Endothelial cell of umbilical vein (primary cell): ENCODE measurements around the gene CCDC30. TPM values are rescaled to one million over a fixed set of nuclear protein-coding genes. Genes with fewer than 3 reads are reported as not detected.
A peak's percentile ranks its signal among the peaks of the same experiment; 100 is the strongest.

Experiments
- BruUV-seq: library from RNA; stranded (reverse); fragments of 400-500 nt; replicated peaks from 2 replicates; lab custom pipeline; 2021; lab: Mats Ljungman, UMichigan
- CTCF ChIA-PET: fragments of 300-600, 350-600 bp; sonication (Branson Sonifier 250); formaldehyde crosslinking; loops from one replicate; lab custom pipeline; 2021; ENCODE audit warnings: antibody characterized with exemption, inconsistent platforms; lab: Charles Lee
- POLR2A ChIA-PET: fragments of 300-600, 350-600 bp; sonication (Branson Sonifier 250); formaldehyde crosslinking; loops from one replicate; lab custom pipeline; 2021; ENCODE audit warnings: antibody characterized with exemption, inconsistent platforms; lab: Charles Lee
- DNase-seq: peaks from one replicate; pipeline ENCODE4 v3.0.0-alpha.2; 2011; ENCODE audit warnings: low read depth, low spot score
- FAIRE-seq: peaks from 2 replicates; lab custom pipeline; 2011; peaks lifted over from hg19 to GRCh38; lab: Jason Lieb, UNC
- H2AFZ ChIP-seq: 2 replicates; pipeline ENCODE4 v1.6.0; 2012; ENCODE audit warnings: low read depth, low read length, control low read depth, inconsistent platforms
- H3K27ac ChIP-seq: 2 replicates; pipeline ENCODE4 v1.5.1; 2011; ENCODE audit warnings: low read depth, mild to moderate bottlenecking, control low read depth, low read length, moderate library complexity; ENCODE audit not compliant: insufficient read depth
- H3K27me3 ChIP-seq, 2 experiments: 2 replicates each; pipeline versions ENCODE4 v1.6.0 to v1.6.1; 2011; ENCODE audit warnings: low read length in 2 of 2, mixed read lengths in 1 of 2; ENCODE audit not compliant: control insufficient read depth in 2 of 2, insufficient read depth in 2 of 2
- H3K36me3 ChIP-seq, 2 experiments: 2 replicates in 1 of 2; 3 replicates in 1 of 2; pipeline ENCODE4 v1.5.1; 2011; ENCODE audit warnings: low read length in 2 of 2, mild to moderate bottlenecking in 1 of 2, moderate library complexity in 1 of 2; ENCODE audit not compliant: control insufficient read depth in 2 of 2, insufficient read depth in 2 of 2; ENCODE audit errors: extremely low read depth in 1 of 2
- H3K4me1 ChIP-seq: 3 replicates; pipeline ENCODE4 v1.5.1; 2011; ENCODE audit warnings: mild to moderate bottlenecking, low read length; ENCODE audit not compliant: control insufficient read depth, insufficient read depth; ENCODE audit errors: extremely low read depth
- H3K4me2 ChIP-seq: 2 replicates; pipeline ENCODE4 v1.6.1; 2011; ENCODE audit warnings: low read length, control low read depth, mixed read lengths; ENCODE audit not compliant: insufficient read depth
- H3K4me3 ChIP-seq, 3 experiments: fragments of 200-600 bp in 1 of 3; sonication (generic), shearing (Covaris generic) in 1 of 3; replicated peaks in 1 of 3; 2 replicates each; pipeline ENCODE4 v1.5.1; 2011 to 2016; ENCODE audit warnings: control low read depth in 3 of 3, low read length in 3 of 3, mild to moderate bottlenecking in 2 of 3, inconsistent platforms in 1 of 3, low read depth in 1 of 3, moderate library complexity in 1 of 3; ENCODE audit not compliant: insufficient read depth in 1 of 3
- H3K79me2 ChIP-seq: 2 replicates; pipeline ENCODE4 v1.6.0; 2012; ENCODE audit warnings: low read length, inconsistent platforms; ENCODE audit not compliant: control insufficient read depth, insufficient read depth
- H3K9ac ChIP-seq: replicated peaks from 2 replicates; pipeline ENCODE3; 2011; ENCODE audit warnings: low read length, control low read depth; ENCODE audit not compliant: insufficient read depth; ENCODE audit errors: extremely low read depth
- H3K9me1 ChIP-seq: replicated peaks from 3 replicates; pipeline ENCODE4 v1.6.0; 2011; ENCODE audit warnings: mild to moderate bottlenecking, low read length; ENCODE audit not compliant: control insufficient read depth, insufficient read depth; ENCODE audit errors: extremely low read depth
- H3K9me3 ChIP-seq: replicated peaks from 2 replicates; pipeline ENCODE4 v1.5.1; 2012; ENCODE audit warnings: low read length, inconsistent platforms; ENCODE audit not compliant: control insufficient read depth, insufficient read depth
- H4K20me1 ChIP-seq: replicated peaks from 2 replicates; pipeline ENCODE3; 2011; ENCODE audit warnings: mild to moderate bottlenecking, low read length; ENCODE audit not compliant: control insufficient read depth, insufficient read depth; ENCODE audit errors: extremely low read depth
- CTCF ChIP-seq, 2 donors: IDR thresholded peaks; 1 replicate in 1 of 2; 2 replicates in 1 of 2; pipeline ENCODE4 v1.5.1; 2011; ENCODE audit warnings: low read length in 2 of 2, mild to moderate bottlenecking in 2 of 2, moderate library complexity in 2 of 2, control low read depth in 1 of 2, inconsistent platforms in 1 of 2, low read depth in 1 of 2; ENCODE audit not compliant: insufficient read depth in 1 of 2; ENCODE audit errors: extremely low read depth in 1 of 2
- EZH2 ChIP-seq: IDR thresholded peaks from 2 replicates; pipeline ENCODE4 v1.6.1; 2012; ENCODE audit warnings: borderline replicate concordance, low read depth, mild to moderate bottlenecking, moderate library complexity, low read length, inconsistent platforms; ENCODE audit not compliant: severe bottlenecking
- FOS ChIP-seq: IDR thresholded peaks from 2 replicates; pipeline ENCODE4 v1.6.1; 2011; ENCODE audit warnings: mild to moderate bottlenecking, low read length, moderate library complexity, borderline replicate concordance; ENCODE audit not compliant: insufficient read depth
- GATA2 ChIP-seq: IDR thresholded peaks from 2 replicates; pipeline ENCODE4 v1.7.0; 2011; ENCODE audit warnings: low read depth, mild to moderate bottlenecking, moderate library complexity, mixed read lengths, low read length; ENCODE audit not compliant: insufficient read length, insufficient read depth
- JUN ChIP-seq: IDR thresholded peaks from 2 replicates; pipeline ENCODE4 v1.6.1; 2011; ENCODE audit warnings: borderline replicate concordance, low read depth; ENCODE audit not compliant: insufficient read length, insufficient read depth
- MAX ChIP-seq: IDR thresholded peaks from 2 replicates; pipeline ENCODE4 v1.6.1; 2011; ENCODE audit not compliant: insufficient read depth, insufficient read length
- MYC ChIP-seq: IDR thresholded peaks from one replicate; pipeline ENCODE4 v1.6.1; 2011; ENCODE audit warnings: mild to moderate bottlenecking, low read depth, low read length
- POLR2A ChIP-seq: IDR thresholded peaks from 2 replicates; pipeline ENCODE4 v1.6.1; 2012; ENCODE audit warnings: low read depth, mild to moderate bottlenecking, control low read depth, low read length
- POLR2AphosphoS5 ChIP-seq: IDR thresholded peaks from 2 replicates; pipeline ENCODE4 v1.6.1; 2012; ENCODE audit warnings: low read depth, mild to moderate bottlenecking, control low read depth, low read length, moderate library complexity; ENCODE audit not compliant: insufficient read depth
- dilution Hi-C: fragments of 300-500 bp; cut with MboI; formaldehyde crosslinking; loops from one replicate; pipeline ENCODE4 v1.15.0; 2019; ENCODE audit warnings: low sequenced_read_pairs; ENCODE audit not compliant: extremely low pct_ligation_motif_present
- intact Hi-C: fragments of 100-400 bp; cut with micrococcal nuclease; formaldehyde crosslinking; loops from one replicate; pipeline ENCODE4 v1.10.0; 2022
- polyA plus RNA-seq, 4 experiments: library from polyadenylated mRNA; depleted of rRNA in 3 of 4; stranded (reverse) in 3 of 4; unstranded in 1 of 4; fragments of >200 nt; gene quantifications; 2 replicates each; pipeline versions ENCODE4 v1.2.1 to v1.2.3, GENCODE V29; 2011 to 2012; ENCODE audit warnings: missing spikeins in 1 of 4
- total RNA-seq: library from RNA; stranded (reverse); gene quantifications from 2 replicates; pipeline ENCODE4 v1.2.3, GENCODE V29; 2021

CCDC30 gene
- total and polyA plus RNA-seq, 2 donors (not counting 3 experiments of a cell fraction or from before 2014, with no cell fraction given), result 0.19 to 2.9 TPM

GRCh38 chr1:42686418-42686817 lies 223.3 kb downstream of the CCDC30 start:
- CTCF ChIA-PET, result interaction anchor here (1.0 to 1.5 kb wide), 3 partner anchors 18 to 112 kb away, joined by 3 to 4 read pairs (median 3); partner anchors contain the start of genes C1orf50 and P3H1
- no peak for FAIRE-seq

More at GRCh38 chr1:42686418-42686817, 223.3 kb downstream of the CCDC30 start:
- H3K4me1 ChIP-seq, result peaks cover 32% of the 10 kb centered on the region
- peaks cover 40% of the 10 kb centered on the region for H4K20me1 ChIP-seq
- H3K4me2 ChIP-seq, result peak overlapping the region; percentile 85
- peak overlapping the region in 1 of 3 experiments; percentile 18 for H3K4me3 ChIP-seq
- no peaks in the 10 kb centered on the region for H3K27me3 ChIP-seq
- DNase-seq, result no peak
- H3K27ac ChIP-seq, result no peak overlapping the region
- H3K9ac ChIP-seq, result no peak overlapping the region
- intact Hi-C loops, result loop anchor here (10.0 kb wide), 1 partner anchor 352 kb away; the partner anchor contains the start of gene FOXJ3
- H3K79me2 ChIP-seq, result peaks cover 93% of the 10 kb centered on the region
- no peak for TF ChIP-seq FOS
- no peak for TF ChIP-seq POLR2AphosphoS5
- TF ChIP-seq JUN, result no peak
- TF ChIP-seq EZH2, result no peak
- no peak for TF ChIP-seq POLR2A
- no peak for TF ChIP-seq MYC
- no peak for TF ChIP-seq GATA2
- TF ChIP-seq MAX, result no peak
- no peak for TF ChIP-seq CTCF (IDR thresholded peaks at IDR 0.05; ENCODE audit: extremely low read depth in 1 of 2, insufficient read depth in 1 of 2, low read depth in 1 of 2, low read length in 2 of 2)
- no peaks in the 10 kb centered on the region for H3K36me3 ChIP-seq
- no peak overlapping the region for H2AFZ ChIP-seq
- no peaks in the 10 kb centered on the region for H3K9me1 ChIP-seq
- POLR2A ChIA-PET, result no interaction called here
- no peaks in the 10 kb centered on the region for H3K9me3 ChIP-seq
- no TSS peak for BruUV-seq
- dilution Hi-C loops, result no loop called here
